ENCODE results near the gene APOH. TPM values are rescaled to one million over a fixed set of nuclear protein-coding genes. Genes with fewer than 3 reads are reported as not detected.
A peak's percentile ranks its signal among the peaks of the same experiment; 100 is the strongest.

APOH gene
- total and polyA plus RNA-seq, 2 of the 8 experiments (the other 6 are each of a cell fraction or from before 2014, with no cell fraction given): not detected

- DNase-seq (ENCODE audit: low read depth in 1 of 2, low spot score in 2 of 2) (no peak), FAIRE-seq (no peak)
- ChIA-PET POLR2A (ENCODE audit: partially characterized antibody) (no interaction called here), CTCF (ENCODE audit: partially characterized antibody) (interaction anchor here (0.7 to 1.3 kb wide), 4 partner anchors 8 to 426 kb away, joined by 3 read pairs; no protein-coding TSS in a partner anchor)
- Histone ChIP-seq H3K4me1 (replicated peaks in 1 of 4; ENCODE audit: control insufficient read depth in 3 of 4, insufficient read depth in 4 of 4, low read length in 3 of 4) (no peaks in the 10 kb centered on the region), H2AFZ (ENCODE audit: low read length) (no peak overlapping the region), H3K56ac (replicated peaks; ENCODE audit: insufficient read length, low read depth, low read length) (no peak overlapping the region), H3K4me2 (ENCODE audit: insufficient read depth in 1 of 2, low read depth in 2 of 2, low read length in 2 of 2) (no peak overlapping the region), H3K9ac (replicated peaks in 1 of 4; ENCODE audit: extremely low read depth in 1 of 4, low read depth in 3 of 4, low read length in 3 of 4) (no peak overlapping the region), H4K20me1 (replicated peaks in 1 of 2; ENCODE audit: control insufficient read depth in 1 of 2, insufficient read depth in 2 of 2, low read length in 2 of 2) (no peaks in the 10 kb centered on the region), H4K91ac (replicated peaks; ENCODE audit: insufficient read length, low read length) (peak overlapping the region; percentile 74), H2BK15ac (ENCODE audit: low read length) (no peak overlapping the region), H4K8ac (ENCODE audit: extremely low read depth, insufficient read depth, low read length) (no peak overlapping the region), H3K23ac (ENCODE audit: insufficient read length) (no peak overlapping the region), H2AK5ac (ENCODE audit: low read depth, low read length) (no peak overlapping the region), H3K18ac (ENCODE audit: extremely low read depth, low read length) (no peak overlapping the region), H2BK5ac (ENCODE audit: low read depth, low read length) (no peak overlapping the region), H3K36me3 (ENCODE audit: control insufficient read depth in 2 of 4, insufficient read depth in 4 of 4, low read length in 3 of 4) (no peaks in the 10 kb centered on the region), H3K23me2 (ENCODE audit: low read depth, low read length) (no peaks in the 10 kb centered on the region), H3K27ac (ENCODE audit: low read depth, low read length) (no peak overlapping the region), H3K79me1 (ENCODE audit: low read depth, low read length) (no peaks in the 10 kb centered on the region), H2BK120ac (replicated peaks; ENCODE audit: low read depth, low read length) (no peak overlapping the region), H3K14ac (ENCODE audit: insufficient read length) (no peak overlapping the region), H3K27me3 (replicated peaks in 1 of 4; ENCODE audit: control insufficient read depth in 3 of 4, extremely low read depth in 1 of 4, insufficient read depth in 3 of 4, low read length in 3 of 4) (no peaks in the 10 kb centered on the region), H2BK12ac (ENCODE audit: low read depth, low read length) (no peak overlapping the region), H3K4ac (replicated peaks; ENCODE audit: insufficient read length, low read depth, low read length) (no peak overlapping the region), H3K4me3 (ENCODE audit: extremely low read depth in 1 of 4, insufficient read depth in 2 of 4, low read depth in 3 of 4, low read length in 4 of 4) (no peak overlapping the region), H3K79me2 (ENCODE audit: control insufficient read depth in 1 of 2, insufficient read depth in 2 of 2, low read length in 2 of 2) (no peaks in the 10 kb centered on the region), H2BK20ac (ENCODE audit: low read length) (no peak overlapping the region), H4K5ac (ENCODE audit: insufficient read length, low read depth, low read length) (no peak overlapping the region), H3K9me3 (ENCODE audit: insufficient read depth in 2 of 2, low read depth in 1 of 2, low read length in 1 of 2) (no peaks in the 10 kb centered on the region)
- WGBS, 2 experiments (ENCODE audit: extremely low coverage in 1 of 2, insufficient coverage in 1 of 2, insufficient read length in 1 of 2, insufficient replicate concordance in 2 of 2, low coverage in 1 of 2, low lambda C conversion rate in 2 of 2, missing lambda C conversion rate in 1 of 2): 82% methylated on average over 5 of the region's 5 CpGs; no CpG with 5 or more reads in 1 of the 2 experiments
- TF ChIP-seq FOSL1 (IDR thresholded peaks at IDR 0.05; ENCODE audit: insufficient read depth, low read depth, low read length) (no peak), SP4 (IDR thresholded peaks at IDR 0.05; ENCODE audit: low read length) (no peak), TAF7 (optimal IDR thresholded peaks at IDR 0.05; ENCODE audit: borderline replicate concordance, low read depth, low read length) (no peak), ATF2 (IDR thresholded peaks at IDR 0.05; ENCODE audit: low read length) (no peak), TAF1 (IDR thresholded peaks at IDR 0.05; ENCODE audit: low read depth, low read length) (no peak), SUZ12 (IDR thresholded peaks at IDR 0.05; ENCODE audit: low read length) (no peak), CBX8 (IDR thresholded peaks at IDR 0.05; ENCODE audit: borderline replicate concordance, low read depth, low read length) (no peak), RAD21 (IDR thresholded peaks at IDR 0.05 in 1 of 2, conservative IDR thresholded peaks at IDR 0.05 in 1 of 2; ENCODE audit: low read depth in 2 of 2, low read length in 2 of 2) (no peak), CBX5 (IDR thresholded peaks at IDR 0.05; ENCODE audit: low read depth, low read length) (no peak), SIN3A (conservative IDR thresholded peaks at IDR 0.05 in 1 of 2, IDR thresholded peaks at IDR 0.05 in 1 of 2; ENCODE audit: low read depth in 1 of 2, low read length in 2 of 2) (no peak), MAFK (IDR thresholded peaks at IDR 0.05; ENCODE audit: low read depth, low read length) (no peak)
- TF ChIP-seq, protein P1, sequence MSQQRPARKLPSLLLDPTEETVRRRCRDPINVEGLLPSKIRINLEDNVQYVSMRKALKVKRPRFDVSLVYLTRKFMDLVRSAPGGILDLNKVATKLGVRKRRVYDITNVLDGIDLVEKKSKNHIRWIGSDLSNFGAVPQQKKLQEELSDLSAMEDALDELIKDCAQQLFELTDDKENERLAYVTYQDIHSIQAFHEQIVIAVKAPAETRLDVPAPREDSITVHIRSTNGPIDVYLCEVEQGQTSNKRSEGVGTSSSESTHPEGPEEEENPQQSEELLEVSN (IDR thresholded peaks at IDR 0.05): no peak
Observed at GRCh38 chr17:66248285-66248684, 19.1 kb upstream of the APOH start.

All from H1 (cell line).